ENCODE results near the gene GXYLT2. TPM values are rescaled to one million over a fixed set of nuclear protein-coding genes. Genes with fewer than 3 reads are reported as not detected.

Gene GXYLT2
- total RNA-seq, 1 donor from 2014 or later: 10.1 TPM

DNA sequence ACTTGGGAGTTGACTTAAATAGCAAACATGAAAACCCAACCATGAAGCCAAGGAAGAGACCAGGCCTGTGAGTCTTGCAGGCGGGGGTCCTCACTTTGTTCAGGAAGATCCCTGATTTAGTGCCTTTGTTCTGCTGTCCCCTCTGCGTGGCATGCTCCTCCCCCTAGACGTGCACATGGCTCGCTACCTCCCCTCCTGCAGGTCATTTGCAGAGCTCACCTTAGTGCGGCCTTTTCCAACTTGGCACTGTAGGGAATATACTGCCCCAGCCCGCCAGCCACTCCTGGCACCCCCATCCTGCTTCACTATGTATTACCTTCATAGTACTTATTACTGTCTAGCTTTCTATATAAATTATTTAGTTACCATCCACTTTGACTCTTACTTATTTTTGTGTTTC, 18.3 kb downstream of the GXYLT2 start:
- no peak for DNase-seq (ENCODE audit: extremely low spot score in 2 of 2)
- H3K9me3 ChIP-seq: no peaks in the 10 kb centered on the region
- peak overlapping the region; percentile 41 for H3K27ac ChIP-seq
- H3K4me1 ChIP-seq: peaks cover 31% of the 10 kb centered on the region
- H3K27me3 ChIP-seq: no peaks in the 10 kb centered on the region
- H3K4me3 ChIP-seq: no peak overlapping the region
- no peaks in the 10 kb centered on the region for H3K36me3 ChIP-seq
- intact Hi-C loops (cut with DNase I): no loop called here
- TF ChIP-seq POLR2AphosphoS5 (IDR thresholded peaks at IDR 0.05; ENCODE audit: insufficient read depth in 1 of 2, low read depth in 1 of 2): no peak

DNA sequence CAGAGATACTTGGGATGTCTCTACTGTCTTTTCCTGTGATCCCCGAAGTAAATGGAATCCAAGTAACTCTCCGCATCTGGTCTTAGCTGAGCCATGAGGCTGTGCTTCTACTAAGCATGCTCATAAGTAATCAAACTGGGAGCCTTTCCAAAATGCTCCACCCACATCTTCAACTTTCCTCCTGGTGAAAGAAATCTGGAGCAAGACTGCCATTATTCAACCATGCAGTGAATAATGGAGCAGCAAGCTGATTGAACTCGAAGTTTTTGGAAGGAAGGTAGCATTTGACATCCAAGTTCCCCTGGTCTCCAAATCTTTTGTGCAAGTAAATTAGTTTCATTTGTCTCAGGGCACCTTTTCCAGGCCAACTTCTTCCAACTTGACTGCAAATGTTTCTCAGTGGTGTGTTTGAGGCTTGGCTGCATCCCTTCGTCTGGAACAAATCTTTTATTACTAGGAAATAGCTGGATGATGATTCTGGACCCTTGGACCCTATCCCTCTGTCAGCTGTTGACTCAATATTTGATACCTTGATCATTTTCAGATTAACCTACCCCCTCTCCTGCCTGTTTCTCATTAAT, 19.4 kb downstream of the GXYLT2 start:
- Histone ChIP-seq H3K4me1 (peaks cover 29% of the 10 kb centered on the region), H3K36me3 (no peaks in the 10 kb centered on the region), H3K9me3 (no peaks in the 10 kb centered on the region), H3K27ac (peak overlapping the region; percentile 53), H3K27me3 (no peaks in the 10 kb centered on the region), H3K4me3 (no peak overlapping the region)
- peak in 1 of 2 donors; percentile 91 for DNase-seq (ENCODE audit: extremely low spot score in 2 of 2)
- TF ChIP-seq CTCF (IDR thresholded peaks at IDR 0.05): no peak
- TF ChIP-seq POLR2A (IDR thresholded peaks at IDR 0.05): no peak
- TF ChIP-seq POLR2AphosphoS5 (IDR thresholded peaks at IDR 0.05; ENCODE audit: insufficient read depth in 1 of 2, low read depth in 1 of 2): peak in 1 of 2 donors; percentile 55
- intact Hi-C loops (cut with DNase I): no loop called here

DNA sequence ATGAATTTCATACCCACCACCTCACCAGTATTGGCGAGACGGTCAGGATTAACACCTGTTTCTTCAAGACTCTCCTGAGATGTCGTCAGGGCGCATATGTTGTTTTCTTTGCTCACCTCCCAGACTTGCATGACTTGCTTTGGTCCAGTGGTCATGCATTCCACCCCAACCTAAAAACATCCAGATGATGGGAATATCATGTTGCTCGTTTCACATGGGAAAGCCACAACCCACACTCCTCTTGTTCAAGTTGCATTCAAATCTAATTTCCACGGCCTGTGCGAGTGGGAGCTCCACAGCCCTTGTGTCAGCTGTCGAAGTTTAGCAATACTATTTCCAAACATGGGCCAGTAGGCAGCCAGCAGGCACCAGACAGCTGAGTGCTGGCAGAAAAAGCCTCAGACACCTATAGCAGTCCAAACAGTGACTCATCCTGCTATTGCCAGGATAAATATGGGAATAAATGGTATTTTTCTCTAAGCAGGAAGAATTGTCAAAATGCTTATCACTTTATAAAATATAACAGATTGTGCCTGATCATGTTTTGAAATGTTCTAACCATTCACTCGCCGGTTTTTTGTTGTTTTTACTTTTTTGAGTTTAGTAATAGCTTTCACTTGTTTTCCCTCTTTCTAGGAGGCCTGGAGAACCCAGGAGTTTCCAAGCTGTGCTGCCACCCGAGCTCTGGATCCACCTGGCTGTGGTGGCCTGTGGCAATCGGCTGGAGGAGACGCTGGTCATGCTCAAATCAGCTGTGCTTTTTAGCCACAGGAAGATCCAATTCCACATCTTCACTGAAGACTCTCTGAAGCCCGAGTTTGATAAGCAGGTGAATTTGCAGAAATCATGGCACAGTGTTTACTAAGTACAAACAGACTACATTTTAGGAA, 20.1 kb downstream of the GXYLT2 start:
- H3K36me3 ChIP-seq: no peaks in the 10 kb centered on the region
- peaks cover 23% of the 10 kb centered on the region for H3K4me1 ChIP-seq
- no peaks in the 10 kb centered on the region for H3K9me3 ChIP-seq
- intact Hi-C loops (cut with DNase I): no loop called here
- no peak overlapping the region for H3K4me3 ChIP-seq
- H3K27ac ChIP-seq: peak overlapping the region; percentile 53
- DNase-seq (ENCODE audit: extremely low spot score in 2 of 2): no peak
- H3K27me3 ChIP-seq: no peaks in the 10 kb centered on the region
- TF ChIP-seq POLR2A (IDR thresholded peaks at IDR 0.05): no peak
- no peak for TF ChIP-seq CTCF (IDR thresholded peaks at IDR 0.05)
- TF ChIP-seq POLR2AphosphoS5 (IDR thresholded peaks at IDR 0.05; ENCODE audit: insufficient read depth in 1 of 2, low read depth in 1 of 2): peak in 1 of 2 donors; percentile 28

DNA sequence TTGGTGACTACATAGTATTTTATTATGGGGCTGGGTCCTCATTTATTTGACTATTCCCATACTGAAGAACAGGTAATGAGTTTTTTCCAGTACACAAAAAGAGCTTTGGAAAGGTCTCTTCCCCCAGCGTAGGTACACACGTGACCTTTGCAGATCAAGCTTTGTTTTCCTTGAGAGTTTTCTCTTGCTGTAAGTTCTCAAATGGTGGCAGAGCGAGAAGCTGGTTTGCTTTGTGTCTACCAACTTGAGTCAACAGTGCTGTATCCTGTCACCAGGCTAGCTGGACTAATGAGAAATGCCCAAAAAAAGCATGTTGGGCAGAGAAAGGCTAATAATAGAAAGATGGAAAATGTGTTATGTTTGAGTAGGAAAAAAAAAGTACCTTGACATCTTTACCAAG, 21.7 kb downstream of the GXYLT2 start:
- no peak for DNase-seq (ENCODE audit: extremely low spot score in 2 of 2)
- Histone ChIP-seq H3K36me3 (no peaks in the 10 kb centered on the region), H3K27ac (no peak overlapping the region), H3K4me1 (peaks cover 23% of the 10 kb centered on the region), H3K27me3 (no peaks in the 10 kb centered on the region), H3K9me3 (no peaks in the 10 kb centered on the region), H3K4me3 (no peak overlapping the region)
- intact Hi-C loops (cut with DNase I): no loop called here
- TF ChIP-seq POLR2AphosphoS5 (IDR thresholded peaks at IDR 0.05; ENCODE audit: insufficient read depth in 1 of 2, low read depth in 1 of 2): no peak
- no peak for TF ChIP-seq CTCF (IDR thresholded peaks at IDR 0.05)
- no peak for TF ChIP-seq POLR2A (IDR thresholded peaks at IDR 0.05)

DNA sequence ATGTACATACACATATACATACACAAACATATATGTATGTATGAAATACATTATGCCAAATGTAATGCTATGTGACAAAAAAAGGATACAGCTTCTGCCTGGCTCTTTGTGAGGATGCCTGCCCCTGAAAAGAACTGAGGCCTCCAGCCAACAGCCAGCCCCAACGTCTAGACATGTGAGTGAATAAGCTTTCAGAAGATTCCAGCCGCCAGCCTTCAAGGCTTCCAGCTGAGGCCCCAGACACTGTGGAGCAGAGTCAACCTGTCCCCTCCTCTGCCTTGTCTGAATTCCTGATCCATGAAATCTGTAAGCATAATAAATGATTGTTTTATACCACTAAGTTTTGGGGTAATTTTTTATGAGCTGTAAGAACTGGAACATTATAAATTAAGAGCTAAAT, 24.7 kb downstream of the GXYLT2 start:
- intact Hi-C loops (cut with DNase I): no loop called here
- H3K27ac ChIP-seq: no peak overlapping the region
- no peaks in the 10 kb centered on the region for H3K27me3 ChIP-seq
- DNase-seq (ENCODE audit: extremely low spot score in 2 of 2): no peak
- peaks cover 9% of the 10 kb centered on the region for H3K4me1 ChIP-seq
- TF ChIP-seq POLR2AphosphoS5 (IDR thresholded peaks at IDR 0.05; ENCODE audit: insufficient read depth in 1 of 2, low read depth in 1 of 2): no peak
- no peak for TF ChIP-seq POLR2A (IDR thresholded peaks at IDR 0.05)
- no peaks in the 10 kb centered on the region for H3K36me3 ChIP-seq
- no peak overlapping the region for H3K4me3 ChIP-seq
- H3K9me3 ChIP-seq: no peaks in the 10 kb centered on the region

GRCh38 chr3:72914383-72914782, 26.5 kb downstream of the GXYLT2 start:
- Histone ChIP-seq H3K27ac (no peak overlapping the region), H3K36me3 (no peaks in the 10 kb centered on the region), H3K9me3 (no peaks in the 10 kb centered on the region), H3K4me3 (no peak overlapping the region), H3K27me3 (no peaks in the 10 kb centered on the region), H3K4me1 (no peaks in the 10 kb centered on the region)
- intact Hi-C loops (cut with DNase I): no loop called here
- no peak for DNase-seq (ENCODE audit: extremely low spot score in 2 of 2)
- TF ChIP-seq POLR2AphosphoS5 (IDR thresholded peaks at IDR 0.05; ENCODE audit: insufficient read depth in 1 of 2, low read depth in 1 of 2) (no peak), POLR2A (IDR thresholded peaks at IDR 0.05) (no peak), CTCF (IDR thresholded peaks at IDR 0.05) (no peak)
